ENCODE measurements around the gene GALNTL6.

The GALNTL6 gene

GRCh38 chr4:171889681-171890080 is 76.5 kb downstream of the GALNTL6 start:
- no peak for DNase-seq

- DNase-seq: no peak
Observed at GRCh38 chr4:171891038-171891437, 77.8 kb downstream of the GALNTL6 start.

- no peak for DNase-seq
Observed at GRCh38 chr4:171896426-171896825, 83.2 kb downstream of the GALNTL6 start.

GRCh38 chr4:171919314-171919713 is 106.1 kb downstream of the GALNTL6 start:
- DNase-seq: no peak

- no peak for DNase-seq
Observed at GRCh38 chr4:171920901-171921300, 107.7 kb downstream of the GALNTL6 start.

GRCh38 chr4:171924746-171925376 is 111.7 kb downstream of the GALNTL6 start:
- no peak for DNase-seq

- DNase-seq: no peak
Observed at GRCh38 chr4:171928336-171928735, 115.1 kb downstream of the GALNTL6 start.

- DNase-seq: no peak
Observed at GRCh38 chr4:171929477-171929876, 116.3 kb downstream of the GALNTL6 start.

GRCh38 chr4:171929907-171930306 is 116.7 kb downstream of the GALNTL6 start:
- no peak for DNase-seq

GRCh38 chr4:171932238-171932637 is 119.0 kb downstream of the GALNTL6 start:
- DNase-seq: no peak

- no peak for DNase-seq
Observed at GRCh38 chr4:171940656-171941055, 127.5 kb downstream of the GALNTL6 start.

GRCh38 chr4:171947400-171947799 is 134.2 kb downstream of the GALNTL6 start:
- no peak for DNase-seq

- DNase-seq: no peak
Observed at GRCh38 chr4:171948038-171948437, 134.8 kb downstream of the GALNTL6 start.

GRCh38 chr4:171954650-171955049 is 141.4 kb downstream of the GALNTL6 start:
- no peak for DNase-seq

- DNase-seq: no peak
Observed at GRCh38 chr4:171956678-171957077, 143.5 kb downstream of the GALNTL6 start.

GRCh38 chr4:171962110-171962509 is 148.9 kb downstream of the GALNTL6 start:
- DNase-seq: no peak

GRCh38 chr4:171966356-171966755 is 153.2 kb downstream of the GALNTL6 start:
- DNase-seq: no peak

GRCh38 chr4:171978216-171978615 is 165.0 kb downstream of the GALNTL6 start:
- no peak for DNase-seq

- DNase-seq: no peak
Observed at GRCh38 chr4:171979461-171979860, 166.3 kb downstream of the GALNTL6 start.

- no peak for DNase-seq
Observed at GRCh38 chr4:171981185-171981584, 168.0 kb downstream of the GALNTL6 start.

GRCh38 chr4:171983935-171984805 is 171.0 kb downstream of the GALNTL6 start:
- DNase-seq: no peak

- no peak for DNase-seq
Observed at GRCh38 chr4:171985129-171985528, 171.9 kb downstream of the GALNTL6 start.

- no peak for DNase-seq
Observed at GRCh38 chr4:171993247-171993646, 180.0 kb downstream of the GALNTL6 start.

GRCh38 chr4:172007889-172008288 is 194.7 kb downstream of the GALNTL6 start:
- no peak for DNase-seq
